Heart left ventricle (tissue), 16 donors: ENCODE data around the gene GPR155. TPM values are rescaled to one million over a fixed set of nuclear protein-coding genes. Genes with fewer than 3 reads are reported as not detected.
A peak's percentile ranks its signal among the peaks of the same experiment; 100 is the strongest.

Source experiments
- ATAC-seq, 4 donors: fragments of 200-7000 bp; cut with Tn5 transposase; one replicate each; pipeline ENCODE4 v1.9.1; 2020 to 2022; ENCODE audit warnings: moderate library complexity in 4 of 4, mild to moderate bottlenecking in 3 of 4, moderate number of reproducible peaks in 1 of 4
- DNase-seq, 5 donors: peaks; one replicate each; pipeline ENCODE4 v3.0.0-alpha.2; 2020
- H3K27ac ChIP-seq, 12 donors: fragments of 200-600 bp; sonication (generic) in 4 of 12; one replicate each; pipeline versions ENCODE4 v1.5.0 to v1.8.0; 2016 to 2022; ENCODE audit warnings: mild to moderate bottlenecking in 2 of 12
- H3K27me3 ChIP-seq, 9 donors: fragments of 200-600 bp; sonication (generic) in 2 of 9; one replicate each; pipeline versions ENCODE4 v1.5.1 to v1.8.0; 2016 to 2022; ENCODE audit warnings: mild to moderate bottlenecking in 3 of 9
- H3K36me3 ChIP-seq, 9 donors: fragments of 200-600 bp; sonication (generic) in 2 of 9; one replicate each; pipeline versions ENCODE4 v1.5.0 to v1.8.0; 2018 to 2022; ENCODE audit warnings: mild to moderate bottlenecking in 2 of 9
- H3K4me1 ChIP-seq, 12 donors: fragments of 200-600 bp; sonication (generic) in 4 of 12; one replicate each; pipeline versions ENCODE4 v1.5.0 to v1.8.0; 2016 to 2022; ENCODE audit warnings: mild to moderate bottlenecking in 3 of 12
- H3K4me3 ChIP-seq, 12 donors: fragments of 200-600 bp; sonication (generic) in 4 of 12; one replicate each; pipeline versions ENCODE4 v1.5.0 to v1.8.0; 2017 to 2022; ENCODE audit warnings: mild to moderate bottlenecking in 9 of 12, moderate library complexity in 4 of 12
- H3K9me3 ChIP-seq, 12 donors: fragments of 200-600 bp; sonication (generic) in 4 of 12; one replicate each; pipeline versions ENCODE4 v1.5.0 to v1.8.0; 2016 to 2022; ENCODE audit warnings: mild to moderate bottlenecking in 1 of 12
- POLR2A ChIP-seq, 2 donors: fragments of 450-650 bp; IDR thresholded peaks; one replicate each; pipeline ENCODE4 v1.6.1; 2017; ENCODE audit warnings: antibody characterized with exemption in 2 of 2, mild to moderate bottlenecking in 2 of 2, moderate library complexity in 2 of 2
- WGBS, 4 donors: extraction: QIAGEN DNeasy Blood & Tissue Kit in 2 of 4; methylation state at CpG; one replicate each; pipeline versions ENCODE4 v1.1.5 to v1.1.7; 2013 to 2018; 5-methylcytosine and 5-hydroxymethylcytosine counted together
- intact Hi-C, 10 donors: fragments of 100-400 bp; cut with DNase I; formaldehyde crosslinking; loops; one replicate each; pipeline versions ENCODE4 v1.11.1 to v1.14.2; 2022
- polyA plus RNA-seq, 2 donors: library from polyadenylated mRNA; stranded (reverse); fragments of 200-250 nt; gene quantifications; one replicate each; pipeline ENCODE4 v1.2.3, GENCODE V29; 2013
- total RNA-seq, 9 donors: library from RNA; depleted of rRNA in 2 of 9; stranded (reverse); fragments of >200 nt in 2 of 9; fragmentation: NEBNext Ultra II Directional in 3 of 9; extraction: Animal tissue kit (Norgen Biotek cat#: 25700) in 3 of 9; gene quantifications; one replicate each; pipeline versions ENCODE4 v1.1.0 to v1.2.4, GENCODE V29; 2016 to 2023
- TF ChIP-seq, protein P1 (sequence below), 12 donors: fragments of 200-600 bp; sonication (generic) in 4 of 12; IDR thresholded peaks; one replicate each; pipeline versions ENCODE4 v1.5.0 to v1.8.0; 2018 to 2022; ENCODE audit warnings: antibody characterized with exemption in 12 of 12, mild to moderate bottlenecking in 5 of 12
- donor health status: ischemic (EF 13 %, LVEDD 7.1; RV severe dilation, severe dysfunction).
- donor health status: healthy with polysubstance abuse.
- donor health status: DM: no; HTN: yes; CAD: no.
- donor health status: DM: no; HTN: no; CAD: no.
- donor health status: ischemic (EF 25% LVEDD 6.9; RV normal size, moderate dysfunction).
- donor health status: ischemic (EF 25% LVEDD 5.7; RV mildly dilated, moderate dysfunction).
- donor health status: healthy.
- donor health status: DM: yes; HTN: yes; CAD: no.
- donor health status: ischemic (EF 35%, LVEDD 5.7; RV mildly dilated, moderate dysfunction).
- donor health status: nonischemic (EF 11% LVEDD 7.7; RV severe dilation, severe dysfunction).
- donor health status: DM: yes; HTN: yes; CAD: no.
- donor health status: PGD.
- donor health status: ischemic (EF 29% LVEDD 5.4; RV normal size, mild dysfunction).
- donor health status: nonischemic (EF 23%, LVEDD 6.1; RV moderate dilation, normal function).

The GPR155 gene
- total and polyA plus RNA-seq, 11 donors: 3.5 to 21.3 (median 16.0) TPM

DNA sequence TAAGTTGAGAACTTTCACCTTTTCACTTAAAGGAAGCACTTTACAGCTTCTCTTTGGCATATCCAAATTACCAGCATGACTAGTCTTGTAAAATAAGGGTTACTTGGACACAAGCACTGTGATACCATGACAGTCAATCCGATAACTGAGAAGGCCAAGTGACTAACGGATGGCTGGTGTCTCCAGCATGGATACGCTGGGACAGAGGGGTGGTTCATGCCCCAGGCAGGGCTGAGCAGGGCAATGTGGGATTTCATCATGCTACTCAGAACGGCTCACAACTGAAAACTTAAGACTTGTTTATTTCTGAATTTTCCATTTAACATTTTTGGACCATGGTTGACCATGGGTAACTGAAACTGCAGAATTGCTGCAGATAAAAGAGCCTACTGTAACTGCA is 43.1 kb upstream of the GPR155 start:
- H3K27me3 ChIP-seq: no peaks in the 10 kb centered on the region
- DNase-seq: no peak
- H3K27ac ChIP-seq: no peak overlapping the region
- ATAC-seq: no peak
- intact Hi-C loops: loop anchor here in 1 of 10 donors (2.0 to 10.0 kb wide), 2 partner anchors 29 to 65 kb away; no protein-coding TSS in a partner anchor
- H3K36me3 ChIP-seq: no peaks in the 10 kb centered on the region
- WGBS, 4 donors: 86 to 91% (median 88%) methylated on average over 4 of the region's 4 CpGs
- peaks cover 0 to 14% (median 0%) of the 10 kb centered on the region in 12 donors for H3K4me1 ChIP-seq
- no peak overlapping the region for H3K4me3 ChIP-seq
- peaks cover 0 to 10% (median 0%) of the 10 kb centered on the region in 12 donors for H3K9me3 ChIP-seq
- TF ChIP-seq POLR2A (IDR thresholded peaks at IDR 0.05): no peak
- TF ChIP-seq, protein P1, sequence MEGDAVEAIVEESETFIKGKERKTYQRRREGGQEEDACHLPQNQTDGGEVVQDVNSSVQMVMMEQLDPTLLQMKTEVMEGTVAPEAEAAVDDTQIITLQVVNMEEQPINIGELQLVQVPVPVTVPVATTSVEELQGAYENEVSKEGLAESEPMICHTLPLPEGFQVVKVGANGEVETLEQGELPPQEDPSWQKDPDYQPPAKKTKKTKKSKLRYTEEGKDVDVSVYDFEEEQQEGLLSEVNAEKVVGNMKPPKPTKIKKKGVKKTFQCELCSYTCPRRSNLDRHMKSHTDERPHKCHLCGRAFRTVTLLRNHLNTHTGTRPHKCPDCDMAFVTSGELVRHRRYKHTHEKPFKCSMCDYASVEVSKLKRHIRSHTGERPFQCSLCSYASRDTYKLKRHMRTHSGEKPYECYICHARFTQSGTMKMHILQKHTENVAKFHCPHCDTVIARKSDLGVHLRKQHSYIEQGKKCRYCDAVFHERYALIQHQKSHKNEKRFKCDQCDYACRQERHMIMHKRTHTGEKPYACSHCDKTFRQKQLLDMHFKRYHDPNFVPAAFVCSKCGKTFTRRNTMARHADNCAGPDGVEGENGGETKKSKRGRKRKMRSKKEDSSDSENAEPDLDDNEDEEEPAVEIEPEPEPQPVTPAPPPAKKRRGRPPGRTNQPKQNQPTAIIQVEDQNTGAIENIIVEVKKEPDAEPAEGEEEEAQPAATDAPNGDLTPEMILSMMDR (IDR thresholded peaks at IDR 0.05): no peak

DNA sequence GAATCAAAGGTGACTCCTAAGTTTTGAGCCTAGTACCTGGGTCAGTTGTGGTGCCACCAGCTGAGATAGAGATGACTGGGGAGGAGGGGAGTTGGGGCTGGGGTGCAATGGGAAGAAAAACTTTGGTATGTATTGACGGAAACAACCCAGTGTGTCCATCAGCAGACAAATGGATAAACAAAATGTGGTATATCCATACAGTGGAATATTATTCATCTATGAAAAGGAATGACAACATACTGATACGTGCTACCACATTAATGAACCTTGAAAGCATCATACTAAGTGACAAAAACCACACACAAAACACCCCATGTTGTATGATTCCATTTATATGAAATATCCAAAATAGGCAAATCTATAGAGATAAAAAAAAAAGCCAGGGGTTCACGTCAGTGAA is 41.1 kb upstream of the GPR155 start:
- intact Hi-C loops: loop anchor here in 1 of 10 donors (10.0 kb wide), 1 partner anchor 63 kb away; no protein-coding TSS in a partner anchor
- H3K27ac ChIP-seq: no peak overlapping the region
- peaks cover 0 to 10% (median 0%) of the 10 kb centered on the region in 12 donors for H3K9me3 ChIP-seq
- no peaks in the 10 kb centered on the region for H3K27me3 ChIP-seq
- no peaks in the 10 kb centered on the region for H3K36me3 ChIP-seq
- DNase-seq: no peak
- no peak for ATAC-seq
- no peak overlapping the region for H3K4me3 ChIP-seq
- TF ChIP-seq POLR2A (IDR thresholded peaks at IDR 0.05): no peak
- TF ChIP-seq, protein P1 (IDR thresholded peaks at IDR 0.05): no peak
- H3K4me1 ChIP-seq: peaks cover 0 to 30% (median 0%) of the 10 kb centered on the region in 12 donors
- WGBS, 4 donors: 91 to 96% (median 94%) methylated on average over 3 of the region's 3 CpGs

- H3K27ac ChIP-seq: no peak overlapping the region
- no peak for ATAC-seq
- H3K4me1 ChIP-seq: peaks cover 0 to 31% (median 0%) of the 10 kb centered on the region in 12 donors
- no peaks in the 10 kb centered on the region for H3K27me3 ChIP-seq
- DNase-seq: no peak
- no peaks in the 10 kb centered on the region for H3K36me3 ChIP-seq
- TF ChIP-seq, protein P1 (IDR thresholded peaks at IDR 0.05): no peak
- TF ChIP-seq POLR2A (IDR thresholded peaks at IDR 0.05): no peak
- H3K4me3 ChIP-seq: no peak overlapping the region
- intact Hi-C loops: loop anchor here in 1 of 10 donors (10.0 kb wide), 1 partner anchor 62 kb away; no protein-coding TSS in a partner anchor
- H3K9me3 ChIP-seq: peaks cover 0 to 10% (median 0%) of the 10 kb centered on the region in 12 donors
- WGBS, 4 donors: 85 to 89% (median 87%) methylated on average over 3 of the region's 3 CpGs
Measured at GRCh38 chr2:174527101-174527721, 40.4 kb upstream of the GPR155 start.

GRCh38 chr2:174524527-174524926 is 37.7 kb upstream of the GPR155 start:
- H3K9me3 ChIP-seq: peaks cover 0 to 10% (median 0%) of the 10 kb centered on the region in 12 donors
- no peak for DNase-seq
- TF ChIP-seq, protein P1 (IDR thresholded peaks at IDR 0.05): no peak
- no peak for TF ChIP-seq POLR2A (IDR thresholded peaks at IDR 0.05)
- H3K4me3 ChIP-seq: no peak overlapping the region
- WGBS, 4 donors: 88 to 93% (median 92%) methylated on average over 2 of the region's 2 CpGs
- H3K36me3 ChIP-seq: no peaks in the 10 kb centered on the region
- no peaks in the 10 kb centered on the region for H3K27me3 ChIP-seq
- H3K4me1 ChIP-seq: peaks cover 0 to 23% (median 0%) of the 10 kb centered on the region in 12 donors
- intact Hi-C loops: loop anchor here in 6 of 10 donors (5.0 to 10.0 kb wide), 2 partner anchors 60 to 62 kb away; no protein-coding TSS in a partner anchor
- peak in 1 of 4 donors; percentile 45 for ATAC-seq
- peak overlapping the region in 1 of 12 donors; percentile 85 for H3K27ac ChIP-seq
